Endothelial cell (in vitro differentiated cells): Measurements from ENCODE around the gene CBLL1. TPM values are rescaled to one million over a fixed set of nuclear protein-coding genes. Genes with fewer than 3 reads are reported as not detected.

Experiments
- DNase-seq: peaks from one replicate; pipeline ENCODE4 v3.0.0; 2021; ENCODE audit warnings: low spot score
- H3K27ac Mint-ChIP-seq: one replicate; pipeline ENCODE4 v1.8.0; 2021; ENCODE audit warnings: mixed read lengths, inconsistent platforms; ENCODE audit not compliant: unreplicated experiment
- H3K27me3 Mint-ChIP-seq: one replicate; pipeline ENCODE4 v1.8.0; 2021; ENCODE audit warnings: mild to moderate bottlenecking, moderate library complexity, mixed read lengths, inconsistent platforms; ENCODE audit not compliant: unreplicated experiment
- H3K36me3 Mint-ChIP-seq: one replicate; pipeline ENCODE4 v1.8.0; 2021; ENCODE audit warnings: mild to moderate bottlenecking, low read depth, mixed read lengths, inconsistent platforms; ENCODE audit not compliant: unreplicated experiment
- H3K4me1 Mint-ChIP-seq: one replicate; pipeline ENCODE4 v1.8.0; 2021; ENCODE audit warnings: mild to moderate bottlenecking, mixed read lengths, inconsistent platforms; ENCODE audit not compliant: unreplicated experiment
- H3K4me3 Mint-ChIP-seq: one replicate; pipeline ENCODE4 v1.8.0; 2021; ENCODE audit warnings: mild to moderate bottlenecking, mixed read lengths, inconsistent platforms; ENCODE audit not compliant: unreplicated experiment
- H3K9me3 Mint-ChIP-seq: one replicate; pipeline ENCODE4 v1.8.0; 2021; ENCODE audit warnings: mixed read lengths, inconsistent platforms; ENCODE audit not compliant: unreplicated experiment
- CTCF ChIP-seq: fragments of 200-600 bp; sonication (generic); IDR thresholded peaks from one replicate; pipeline ENCODE4 v1.5.0; 2021; ENCODE audit warnings: antibody characterized with exemption; ENCODE audit not compliant: unreplicated experiment
- total RNA-seq: library from RNA; stranded (reverse); fragmentation: NEBNext Ultra II Directional; extraction: Animal tissue kit (Norgen Biotek cat#: 25700); gene quantifications from one replicate; pipeline ENCODE4 v1.2.1, GENCODE V29; 2021; ENCODE audit not compliant: unreplicated experiment

CBLL1 gene
- total RNA-seq, 1 donor from 2014 or later, result 37.4 TPM

GRCh38 chr7:107700570-107700969 is 43.4 kb upstream of the CBLL1 start:
- no peak for TF ChIP-seq CTCF
- no peaks in the 10 kb centered on the region for H3K36me3 Mint-ChIP-seq
- no peak overlapping the region for H3K27ac Mint-ChIP-seq
- no peak overlapping the region for H3K4me3 Mint-ChIP-seq
- no peaks in the 10 kb centered on the region for H3K27me3 Mint-ChIP-seq
- H3K9me3 Mint-ChIP-seq, result no peaks in the 10 kb centered on the region
- H3K4me1 Mint-ChIP-seq, result peaks cover 4% of the 10 kb centered on the region
- no peak for DNase-seq

DNA sequence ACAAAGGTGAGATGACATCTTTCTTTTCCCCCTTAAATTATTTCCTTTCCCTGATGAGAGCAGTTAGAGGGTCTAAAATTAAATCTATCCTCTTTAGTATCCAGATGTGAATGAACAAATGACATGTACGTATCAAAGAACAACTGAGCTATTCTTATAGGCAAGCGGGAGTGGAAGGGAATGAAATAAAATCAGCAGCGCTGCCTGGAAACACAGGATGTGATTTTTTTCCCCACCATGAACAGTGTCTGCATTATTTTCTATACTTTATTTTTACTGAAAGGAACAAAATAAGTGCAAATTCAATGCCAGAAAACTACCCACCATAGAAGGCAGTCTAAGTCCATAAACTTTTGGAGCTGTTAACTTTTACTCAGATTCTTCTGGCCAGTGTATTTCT is 42.8 kb upstream of the CBLL1 start:
- DNase-seq, result no peak

DNA sequence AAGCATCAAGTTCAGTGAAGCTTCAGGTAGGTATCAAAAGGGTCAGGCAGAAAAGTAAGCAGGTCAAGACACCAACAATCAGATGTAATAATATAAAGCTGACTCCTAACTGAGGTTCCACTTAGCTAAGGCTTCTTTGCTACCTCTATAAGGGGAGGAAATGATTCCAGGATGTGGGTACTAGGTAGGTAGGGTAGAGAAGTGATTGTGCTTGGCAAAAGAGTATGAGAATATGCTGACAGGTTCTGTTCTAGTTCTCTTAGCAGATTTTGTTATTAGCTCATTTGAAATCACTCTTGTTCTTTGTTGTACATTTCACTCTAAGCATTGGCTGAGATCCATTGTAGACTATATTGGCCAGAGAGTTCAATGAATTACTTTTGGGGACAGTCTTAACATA is 40.7 kb upstream of the CBLL1 start:
- no peak overlapping the region for H3K27ac Mint-ChIP-seq
- TF ChIP-seq CTCF, result no peak
- no peaks in the 10 kb centered on the region for H3K27me3 Mint-ChIP-seq
- H3K9me3 Mint-ChIP-seq, result no peaks in the 10 kb centered on the region
- no peak overlapping the region for H3K4me3 Mint-ChIP-seq
- H3K36me3 Mint-ChIP-seq, result no peaks in the 10 kb centered on the region
- no peak for DNase-seq
- H3K4me1 Mint-ChIP-seq, result peaks cover 4% of the 10 kb centered on the region

More for the DNA sequence above, 42.8 kb upstream of the CBLL1 start:
- Mint-ChIP-seq H3K27ac (no peak overlapping the region), H3K36me3 (no peaks in the 10 kb centered on the region), H3K4me3 (no peak overlapping the region), H3K9me3 (no peaks in the 10 kb centered on the region), H3K4me1 (peaks cover 4% of the 10 kb centered on the region), H3K27me3 (no peaks in the 10 kb centered on the region)
- no peak for TF ChIP-seq CTCF

DNA sequence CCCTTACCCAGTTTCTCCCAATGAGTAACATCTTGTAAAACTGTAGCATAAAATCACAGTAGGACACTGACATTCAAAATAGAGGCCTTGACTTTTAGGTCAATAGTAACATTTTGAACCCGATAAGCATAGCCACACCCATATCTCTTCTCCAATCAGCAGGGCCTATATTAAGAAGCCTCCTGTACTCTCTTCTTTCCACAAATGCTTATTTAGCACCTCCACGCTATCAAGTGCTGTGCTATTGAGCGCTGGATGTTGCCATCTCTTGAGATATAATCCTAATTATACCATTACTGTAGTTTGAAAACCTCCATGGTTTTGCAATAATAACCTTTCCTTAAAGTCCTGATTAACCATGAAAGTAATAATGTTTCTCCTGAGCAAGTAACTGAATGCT is 40.1 kb upstream of the CBLL1 start:
- no peak for DNase-seq
- no peaks in the 10 kb centered on the region for H3K9me3 Mint-ChIP-seq
- H3K4me1 Mint-ChIP-seq, result peaks cover 7% of the 10 kb centered on the region
- no peaks in the 10 kb centered on the region for H3K36me3 Mint-ChIP-seq
- no peak overlapping the region for H3K27ac Mint-ChIP-seq
- no peaks in the 10 kb centered on the region for H3K27me3 Mint-ChIP-seq
- no peak for TF ChIP-seq CTCF
- H3K4me3 Mint-ChIP-seq, result no peak overlapping the region

DNA sequence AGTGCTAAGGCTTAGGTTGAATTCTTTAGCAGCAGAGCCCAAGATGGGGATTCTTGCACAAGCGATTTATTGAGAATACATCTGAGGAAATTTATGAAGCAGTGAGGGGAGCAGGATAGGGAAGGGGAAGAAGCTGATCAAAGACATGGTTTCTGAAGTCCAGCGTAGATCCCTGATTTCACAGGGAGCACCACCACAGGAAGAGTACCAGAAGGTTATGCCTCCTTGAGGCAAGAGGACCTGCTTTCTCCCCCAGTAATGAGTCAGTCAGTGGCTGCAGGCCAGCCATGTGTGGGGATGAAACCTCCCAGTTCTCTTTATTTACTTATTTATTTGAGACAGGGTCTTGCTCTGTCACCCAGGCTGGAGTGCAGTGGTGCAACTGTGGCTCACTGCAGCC is 35.0 kb upstream of the CBLL1 start:
- no peak overlapping the region for H3K27ac Mint-ChIP-seq
- H3K27me3 Mint-ChIP-seq, result no peaks in the 10 kb centered on the region
- no peak for TF ChIP-seq CTCF
- H3K4me3 Mint-ChIP-seq, result no peak overlapping the region
- no peaks in the 10 kb centered on the region for H3K36me3 Mint-ChIP-seq
- DNase-seq, result no peak
- H3K4me1 Mint-ChIP-seq, result peaks cover 4% of the 10 kb centered on the region
- no peaks in the 10 kb centered on the region for H3K9me3 Mint-ChIP-seq
